HCT116 (cell line): Measurements from ENCODE around the gene CECR2.

Source experiments
- EZH2 ChIP-seq: fragments of 200-600 bp; sonication (generic); IDR thresholded peaks from 2 replicates; pipeline ENCODE4 v1.6.1; 2017; ENCODE audit warnings: antibody characterized with exemption, mixed run types
- JUND ChIP-seq: IDR thresholded peaks from 2 replicates; pipeline ENCODE4 v1.6.1; 2012
- POLR2A ChIP-seq: IDR thresholded peaks from 2 replicates; pipeline ENCODE4 v1.7.0; 2011; ENCODE audit warnings: borderline replicate concordance; ENCODE audit not compliant: insufficient read depth, insufficient read length; ENCODE audit errors: extremely low read depth
- POLR2AphosphoS5 ChIP-seq: IDR thresholded peaks from 2 replicates; pipeline ENCODE4 v1.6.1; 2011; ENCODE audit warnings: mild to moderate bottlenecking, low read depth, low read length, moderate library complexity
- RAD21 ChIP-seq: IDR thresholded peaks from 2 replicates; pipeline ENCODE4 v1.6.1; 2012; ENCODE audit warnings: low read depth, mild to moderate bottlenecking
- REST ChIP-seq: IDR thresholded peaks from 2 replicates; pipeline ENCODE4 v1.6.1; 2012; ENCODE audit warnings: low read depth
- TF ChIP-seq, protein P1 (sequence below), 3 experiments: fragments of 200-600 bp in 1 of 3; sonication (generic) in 1 of 3; IDR thresholded peaks in 2 of 3; conservative IDR thresholded peaks in 1 of 3; 2 replicates each; pipeline ENCODE4 v1.5.1; 2012 to 2017; ENCODE audit warnings: low read depth in 2 of 3, low read length in 2 of 3, antibody characterized with exemption in 1 of 3, borderline replicate concordance in 1 of 3, control low read depth in 1 of 3, mild to moderate bottlenecking in 1 of 3, mixed read lengths in 1 of 3, mixed run types in 1 of 3, moderate library complexity in 1 of 3; ENCODE audit not compliant: insufficient read depth in 1 of 3
- TF ChIP-seq, protein P2 (sequence below): IDR thresholded peaks from 2 replicates; pipeline ENCODE4 v1.6.1; 2012

DNA sequence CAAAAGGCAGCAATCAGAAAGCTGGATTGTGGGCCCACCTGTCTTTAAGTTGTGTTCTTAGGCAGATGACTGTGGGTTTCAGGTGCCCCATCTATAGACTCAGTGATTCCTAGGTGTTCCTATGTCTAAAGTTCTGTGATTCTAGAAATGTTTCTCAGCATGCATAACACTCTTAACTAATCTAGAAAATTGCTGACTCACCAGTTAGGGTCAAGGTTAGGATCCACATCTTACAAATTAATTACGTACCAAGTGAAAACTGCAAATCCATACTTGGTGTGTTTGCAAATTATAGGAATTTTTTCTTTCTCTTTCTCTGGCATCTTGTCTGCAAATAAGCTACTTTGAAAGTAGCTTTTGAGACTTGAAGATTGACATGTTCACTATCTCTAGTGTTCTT is 7.7 kb downstream of the CECR2 start:
- TF ChIP-seq, protein P1, sequence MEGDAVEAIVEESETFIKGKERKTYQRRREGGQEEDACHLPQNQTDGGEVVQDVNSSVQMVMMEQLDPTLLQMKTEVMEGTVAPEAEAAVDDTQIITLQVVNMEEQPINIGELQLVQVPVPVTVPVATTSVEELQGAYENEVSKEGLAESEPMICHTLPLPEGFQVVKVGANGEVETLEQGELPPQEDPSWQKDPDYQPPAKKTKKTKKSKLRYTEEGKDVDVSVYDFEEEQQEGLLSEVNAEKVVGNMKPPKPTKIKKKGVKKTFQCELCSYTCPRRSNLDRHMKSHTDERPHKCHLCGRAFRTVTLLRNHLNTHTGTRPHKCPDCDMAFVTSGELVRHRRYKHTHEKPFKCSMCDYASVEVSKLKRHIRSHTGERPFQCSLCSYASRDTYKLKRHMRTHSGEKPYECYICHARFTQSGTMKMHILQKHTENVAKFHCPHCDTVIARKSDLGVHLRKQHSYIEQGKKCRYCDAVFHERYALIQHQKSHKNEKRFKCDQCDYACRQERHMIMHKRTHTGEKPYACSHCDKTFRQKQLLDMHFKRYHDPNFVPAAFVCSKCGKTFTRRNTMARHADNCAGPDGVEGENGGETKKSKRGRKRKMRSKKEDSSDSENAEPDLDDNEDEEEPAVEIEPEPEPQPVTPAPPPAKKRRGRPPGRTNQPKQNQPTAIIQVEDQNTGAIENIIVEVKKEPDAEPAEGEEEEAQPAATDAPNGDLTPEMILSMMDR (IDR thresholded peaks at IDR 0.05 in 2 of 3, conservative IDR thresholded peaks at IDR 0.05 in 1 of 3; ENCODE audit: borderline replicate concordance in 1 of 3, insufficient read depth in 1 of 3, low read depth in 2 of 3, low read length in 2 of 3), result no peak
- TF ChIP-seq POLR2A, result no peak
- TF ChIP-seq POLR2AphosphoS5, result no peak
- no peak for TF ChIP-seq RAD21
- no peak for TF ChIP-seq EZH2
- TF ChIP-seq, protein P2, sequence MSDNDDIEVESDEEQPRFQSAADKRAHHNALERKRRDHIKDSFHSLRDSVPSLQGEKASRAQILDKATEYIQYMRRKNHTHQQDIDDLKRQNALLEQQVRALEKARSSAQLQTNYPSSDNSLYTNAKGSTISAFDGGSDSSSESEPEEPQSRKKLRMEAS, result no peak
- TF ChIP-seq JUND, result no peak
- TF ChIP-seq REST, result no peak
